Natural killer cell (primary cell): Measurements from ENCODE around the gene ARL3. TPM values are rescaled to one million over a fixed set of nuclear protein-coding genes. Genes with fewer than 3 reads are reported as not detected.

Experiments used
- ATAC-seq, 3 donors: fragments of 150-1000 bp in 2 of 3; fragments of 200-7000 bp in 1 of 3; cut with Tn5 transposase; 1 replicate in 1 of 3; 2 replicates in 2 of 3; pipeline ENCODE4 v1.10.0; 2021; ENCODE audit warnings: mild to moderate bottlenecking in 2 of 3, moderate library complexity in 2 of 3
- DNase-seq, 2 donors: peaks; one replicate each; pipeline versions ENCODE4 v3.0.0 to v3.0.0-alpha.2; 2013 to 2021; ENCODE audit warnings: mixed read lengths in 1 of 2
- H3K27ac ChIP-seq: one replicate; pipeline ENCODE4 v1.5.1; 2013; ENCODE audit warnings: mild to moderate bottlenecking, low read length
- H3K27me3 ChIP-seq: one replicate; pipeline ENCODE4 v1.6.1; 2013; ENCODE audit warnings: low read length; ENCODE audit not compliant: control insufficient read depth, insufficient read depth
- H3K36me3 ChIP-seq: one replicate; pipeline ENCODE4 v1.6.1; 2013; ENCODE audit warnings: low read length; ENCODE audit not compliant: control insufficient read depth, insufficient read depth
- H3K4me1 ChIP-seq: one replicate; pipeline ENCODE4 v1.6.1; 2013; ENCODE audit warnings: low read length; ENCODE audit not compliant: control insufficient read depth, insufficient read depth
- H3K4me3 ChIP-seq: one replicate; pipeline ENCODE4 v1.5.1; 2013; ENCODE audit warnings: low read length
- H3K9me3 ChIP-seq: one replicate; pipeline ENCODE4 v1.6.1; 2013; ENCODE audit warnings: low read length; ENCODE audit not compliant: control insufficient read depth, insufficient read depth
- H3K27ac Mint-ChIP-seq, 2 donors: one replicate each; pipeline ENCODE4 v1.8.0; 2022; ENCODE audit warnings: mild to moderate bottlenecking in 2 of 2, mixed read lengths in 2 of 2, moderate library complexity in 1 of 2
- H3K27me3 Mint-ChIP-seq, 2 donors: one replicate each; pipeline ENCODE4 v1.8.0; 2022; ENCODE audit warnings: low read depth in 2 of 2, mixed read lengths in 2 of 2
- H3K36me3 Mint-ChIP-seq: one replicate; pipeline ENCODE4 v1.8.0; 2022; ENCODE audit warnings: mixed read lengths
- H3K4me1 Mint-ChIP-seq, 2 donors: one replicate each; pipeline ENCODE4 v1.8.0; 2022; ENCODE audit warnings: mixed read lengths in 2 of 2
- H3K4me3 Mint-ChIP-seq: one replicate; pipeline ENCODE4 v1.8.0; 2022; ENCODE audit warnings: mild to moderate bottlenecking, moderate library complexity, mixed read lengths
- H3K9me3 Mint-ChIP-seq, 2 donors: one replicate each; pipeline ENCODE4 v1.8.0; 2022; ENCODE audit warnings: mixed read lengths in 2 of 2
- CTCF ChIP-seq: fragments of 200-600 bp; IDR thresholded peaks from one replicate; pipeline ENCODE4 v1.8.0; 2022; ENCODE audit warnings: antibody characterized with exemption
- WGBS: methylation state at CpG from one replicate; pipeline ENCODE4 v1.1.7; 2013; ENCODE audit warnings: missing lambda C conversion rate; ENCODE audit not compliant: insufficient coverage; 5-methylcytosine and 5-hydroxymethylcytosine counted together
- intact Hi-C: fragments of 100-400 bp; cut with micrococcal nuclease; formaldehyde crosslinking; loops from one replicate; pipeline ENCODE4 v1.14.2; 2022
- total RNA-seq, 4 donors: library from RNA; stranded (reverse); fragments of 120-200 nt in 1 of 4; gene quantifications; one replicate each; pipeline versions ENCODE4 v1.2.3 to v1.2.4, GENCODE V29; 2013 to 2022

The ARL3 gene
- total RNA-seq, 3 donors from 2014 or later (not counting 1 experiment from before 2014, with no cell fraction given) = 1.4 to 1.7 (median 1.5) TPM

GRCh38 chr10:102731222-102731800, 17.1 kb upstream of the ARL3 start:
- peaks cover 15% of the 10 kb centered on the region for H3K36me3 ChIP-seq
- peaks cover 18% of the 10 kb centered on the region for H3K4me1 ChIP-seq
- Mint-ChIP-seq H3K4me3 (no peak overlapping the region), H3K27ac (no peak overlapping the region), H3K36me3 (no peaks in the 10 kb centered on the region), H3K9me3 (no peaks in the 10 kb centered on the region), H3K27me3 (no peaks in the 10 kb centered on the region), H3K4me1 (peaks cover 11 to 15% of the 10 kb centered on the region in 2 donors)
- WGBS = 98% methylated on average over 3 of the region's 5 CpGs
- H3K9me3 ChIP-seq = no peaks in the 10 kb centered on the region
- intact Hi-C loops = no loop called here
- no peak overlapping the region for H3K4me3 ChIP-seq
- no peaks in the 10 kb centered on the region for H3K27me3 ChIP-seq
- ATAC-seq = no peak
- TF ChIP-seq CTCF = no peak
- DNase-seq = no peak
- H3K27ac ChIP-seq = no peak overlapping the region

- peak overlapping the region; percentile 26 to 83 for H3K27ac Mint-ChIP-seq
- peaks cover 18% of the 10 kb centered on the region for H3K4me1 ChIP-seq
- peaks cover 11 to 15% of the 10 kb centered on the region in 2 donors for H3K4me1 Mint-ChIP-seq
- peak overlapping the region; percentile 31 for H3K4me3 Mint-ChIP-seq
- H3K36me3 ChIP-seq = peaks cover 15% of the 10 kb centered on the region
- no peaks in the 10 kb centered on the region for H3K27me3 ChIP-seq
- DNase-seq = peak; percentile 67 to 70
- WGBS = 46% methylated on average over 29 of the region's 30 CpGs
- peak; percentile 87 to 95 (median 91) for ATAC-seq
- no peak overlapping the region for H3K4me3 ChIP-seq
- no peaks in the 10 kb centered on the region for H3K9me3 Mint-ChIP-seq
- TF ChIP-seq CTCF = peak; percentile 72
- H3K27ac ChIP-seq = peak overlapping the region; percentile 24
- no peaks in the 10 kb centered on the region for H3K27me3 Mint-ChIP-seq
- H3K36me3 Mint-ChIP-seq = no peaks in the 10 kb centered on the region
- intact Hi-C loops = loop anchor here (1.0 to 5.0 kb wide), 2 partner anchors 172 to 338 kb away; no protein-coding TSS in a partner anchor
- no peaks in the 10 kb centered on the region for H3K9me3 ChIP-seq
Observed at GRCh38 chr10:102729029-102730026, 15.1 kb upstream of the ARL3 start.

GRCh38 chr10:102727037-102727818, 13.0 kb upstream of the ARL3 start:
- ATAC-seq = no peak
- Histone ChIP-seq H3K4me3 (no peak overlapping the region), H3K27ac (no peak overlapping the region), H3K4me1 (peaks cover 18% of the 10 kb centered on the region), H3K36me3 (peaks cover 13% of the 10 kb centered on the region), H3K9me3 (no peaks in the 10 kb centered on the region), H3K27me3 (no peaks in the 10 kb centered on the region)
- Mint-ChIP-seq H3K4me3 (no peak overlapping the region), H3K4me1 (peaks cover 11 to 15% of the 10 kb centered on the region in 2 donors), H3K27me3 (no peaks in the 10 kb centered on the region), H3K27ac (no peak overlapping the region), H3K9me3 (no peaks in the 10 kb centered on the region), H3K36me3 (no peaks in the 10 kb centered on the region)
- no peak for DNase-seq
- intact Hi-C loops = loop anchor here (5.0 kb wide), 1 partner anchor 340 kb away; no protein-coding TSS in a partner anchor
- 92% methylated on average over 11 of the region's 13 CpGs for WGBS
- no peak for TF ChIP-seq CTCF
